Pancreas (tissue), 10 donors: ENCODE data around the gene TFAP2B. TPM values are rescaled to one million over a fixed set of nuclear protein-coding genes. Genes with fewer than 3 reads are reported as not detected.
A peak's percentile ranks its signal among the peaks of the same experiment; 100 is the strongest.

ENCODE experiments used
- ATAC-seq, 4 donors: fragments of 200-7000 bp; cut with Tn5 transposase; one replicate each; pipeline versions ENCODE4 v1.8.0 to v1.9.1; 2020; ENCODE audit warnings: mild to moderate bottlenecking in 4 of 4, moderate library complexity in 4 of 4
- DNase-seq, 6 donors: peaks; one replicate each; pipeline ENCODE4 v3.0.0-alpha.2; 2020
- FAIRE-seq: peaks from 2 replicates; lab custom pipeline; 2012; peaks lifted over from hg19 to GRCh38; lab: Jason Lieb, UNC
- H3K27ac ChIP-seq, 4 donors: fragments of 200-600 bp; sonication (generic); 1 replicate in 3 of 4; 2 replicates in 1 of 4; pipeline versions ENCODE4 v1.5.0 to v1.8.0; 2020
- H3K27me3 ChIP-seq, 4 donors: fragments of 200-600 bp; one replicate each; pipeline ENCODE4 v1.8.0; 2021
- H3K36me3 ChIP-seq, 3 donors: fragments of 200-600 bp; sonication (generic) in 1 of 3; one replicate each; pipeline versions ENCODE4 v1.5.0 to v1.8.0; 2020 to 2021
- H3K4me1 ChIP-seq, 3 donors: fragments of 200-600 bp; one replicate each; pipeline ENCODE4 v1.8.0; 2021
- H3K4me3 ChIP-seq, 4 donors: fragments of 200-600 bp; sonication (generic) in 2 of 4; one replicate each; pipeline versions ENCODE4 v1.5.0 to v1.8.0; 2020 to 2021
- H3K9me3 ChIP-seq, 4 donors: fragments of 200-600 bp; one replicate each; pipeline ENCODE4 v1.8.0; 2021
- WGBS, 2 donors: extraction: QIAGEN DNeasy Blood & Tissue Kit; methylation state at CpG; one replicate each; pipeline ENCODE4 v1.1.7; 2013; 5-methylcytosine and 5-hydroxymethylcytosine counted together
- intact Hi-C, 3 donors: fragments of 100-400 bp; cut with DNase I; formaldehyde crosslinking; loops; one replicate each; pipeline versions ENCODE4 v1.11.1 to v1.14.2; 2022
- polyA plus RNA-seq, 2 donors: library from polyadenylated mRNA; stranded (reverse); fragments of 200-250 nt; gene quantifications; one replicate each; pipeline ENCODE4 v1.2.3, GENCODE V29; 2013
- total RNA-seq, 6 donors: library from RNA; stranded (reverse); fragmentation: NEBNext Ultra II Directional in 4 of 6; extraction: Animal tissue kit (Norgen Biotek cat#: 25700) in 4 of 6; gene quantifications; one replicate each; pipeline versions ENCODE4 v1.2.1 to v1.2.4, GENCODE V29; 2021 to 2023
- TF ChIP-seq, protein P1 (sequence below), 4 donors: fragments of 200-600 bp; sonication (generic) in 3 of 4; IDR thresholded peaks; one replicate each; pipeline versions ENCODE4 v1.5.0 to v1.8.0; 2021; ENCODE audit warnings: antibody characterized with exemption in 4 of 4
- donor health status: healthy with polysubstance abuse.
- donor health status: DM: no; HTN: no; CAD: no; lungs with moderate emphysema.
- donor health status: DM: no; HTN: no; CAD: no.
- donor health status: control.
- donor health status: control.
- donor health status: Bipolar disorder and iron deficiency.
- donor health status: DM: yes; HTN: yes; CAD: no.
- donor health status: DM: no; HTN: no; CAD: no.
- donor health status: DM: no; HTN: no; CAD: no.
- donor health status: DM: yes; HTN: yes; CAD: no.

Gene TFAP2B
- total and polyA plus RNA-seq, 8 donors = not detected

DNA sequence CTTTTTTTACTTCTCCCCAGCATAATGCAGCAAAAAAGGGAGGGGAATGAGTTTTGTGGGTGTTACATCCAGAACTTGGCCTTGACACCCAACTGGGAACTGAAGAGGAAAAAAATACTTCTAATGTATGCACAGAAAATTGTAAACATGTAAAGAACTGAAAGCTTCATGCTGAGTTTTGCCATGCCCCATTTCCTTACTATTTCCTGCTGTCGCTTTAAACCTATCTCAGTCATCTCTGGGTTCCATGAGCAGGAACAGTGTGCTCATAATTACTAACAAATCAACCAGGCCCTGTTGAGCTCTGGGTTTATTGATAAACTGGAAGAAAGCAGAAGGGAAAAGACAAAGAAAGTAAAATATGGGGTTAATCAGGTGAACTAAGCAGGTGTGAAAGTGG is 14.2 kb downstream of the TFAP2B start:
- no peaks in the 10 kb centered on the region for H3K4me1 ChIP-seq
- no peaks in the 10 kb centered on the region for H3K9me3 ChIP-seq
- ATAC-seq (no peak), FAIRE-seq (no peak), DNase-seq (no peak)
- TF ChIP-seq, protein P1, sequence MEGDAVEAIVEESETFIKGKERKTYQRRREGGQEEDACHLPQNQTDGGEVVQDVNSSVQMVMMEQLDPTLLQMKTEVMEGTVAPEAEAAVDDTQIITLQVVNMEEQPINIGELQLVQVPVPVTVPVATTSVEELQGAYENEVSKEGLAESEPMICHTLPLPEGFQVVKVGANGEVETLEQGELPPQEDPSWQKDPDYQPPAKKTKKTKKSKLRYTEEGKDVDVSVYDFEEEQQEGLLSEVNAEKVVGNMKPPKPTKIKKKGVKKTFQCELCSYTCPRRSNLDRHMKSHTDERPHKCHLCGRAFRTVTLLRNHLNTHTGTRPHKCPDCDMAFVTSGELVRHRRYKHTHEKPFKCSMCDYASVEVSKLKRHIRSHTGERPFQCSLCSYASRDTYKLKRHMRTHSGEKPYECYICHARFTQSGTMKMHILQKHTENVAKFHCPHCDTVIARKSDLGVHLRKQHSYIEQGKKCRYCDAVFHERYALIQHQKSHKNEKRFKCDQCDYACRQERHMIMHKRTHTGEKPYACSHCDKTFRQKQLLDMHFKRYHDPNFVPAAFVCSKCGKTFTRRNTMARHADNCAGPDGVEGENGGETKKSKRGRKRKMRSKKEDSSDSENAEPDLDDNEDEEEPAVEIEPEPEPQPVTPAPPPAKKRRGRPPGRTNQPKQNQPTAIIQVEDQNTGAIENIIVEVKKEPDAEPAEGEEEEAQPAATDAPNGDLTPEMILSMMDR (IDR thresholded peaks at IDR 0.05) = no peak
- H3K36me3 ChIP-seq = no peaks in the 10 kb centered on the region
- no peak overlapping the region for H3K27ac ChIP-seq
- peaks cover 0 to 50% (median 2%) of the 10 kb centered on the region in 4 donors for H3K27me3 ChIP-seq
- intact Hi-C loops = no loop called here
- no peak overlapping the region for H3K4me3 ChIP-seq
- 81 to 95% methylated on average over 1 of the region's 1 CpG for WGBS, 2 donors

DNA sequence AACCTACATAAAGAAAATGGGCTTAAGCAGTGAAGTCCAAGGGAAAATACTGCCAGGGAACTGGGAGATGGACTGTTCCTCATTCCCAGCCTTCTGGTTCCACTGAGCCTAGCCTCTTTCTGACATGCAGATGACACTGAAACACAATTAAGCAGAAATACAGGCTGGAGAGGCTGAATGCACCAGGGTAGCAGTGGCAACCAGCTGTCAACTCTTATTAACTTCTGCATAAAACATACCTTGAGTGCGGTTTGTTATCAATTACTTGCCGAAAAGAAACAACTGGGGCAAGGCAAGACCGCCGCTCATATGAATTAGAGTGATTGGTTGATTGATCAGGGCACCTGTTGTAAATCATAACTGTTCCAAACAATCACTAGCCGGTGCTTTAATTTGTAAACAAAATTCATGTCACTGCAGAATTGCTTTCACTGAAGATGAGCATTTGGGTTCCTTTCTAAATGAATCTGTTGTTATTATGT is 16.3 kb downstream of the TFAP2B start:
- FAIRE-seq (no peak), ATAC-seq (no peak), DNase-seq (no peak)
- TF ChIP-seq, protein P1 (IDR thresholded peaks at IDR 0.05) = no peak
- Histone ChIP-seq H3K27ac (no peak overlapping the region), H3K4me1 (no peaks in the 10 kb centered on the region), H3K27me3 (peaks cover 0 to 41% (median 2%) of the 10 kb centered on the region in 4 donors), H3K4me3 (no peak overlapping the region), H3K9me3 (no peaks in the 10 kb centered on the region), H3K36me3 (no peaks in the 10 kb centered on the region)
- WGBS, 2 donors = 81 to 89% methylated on average over 5 of the region's 5 CpGs
- intact Hi-C loops = no loop called here

DNA sequence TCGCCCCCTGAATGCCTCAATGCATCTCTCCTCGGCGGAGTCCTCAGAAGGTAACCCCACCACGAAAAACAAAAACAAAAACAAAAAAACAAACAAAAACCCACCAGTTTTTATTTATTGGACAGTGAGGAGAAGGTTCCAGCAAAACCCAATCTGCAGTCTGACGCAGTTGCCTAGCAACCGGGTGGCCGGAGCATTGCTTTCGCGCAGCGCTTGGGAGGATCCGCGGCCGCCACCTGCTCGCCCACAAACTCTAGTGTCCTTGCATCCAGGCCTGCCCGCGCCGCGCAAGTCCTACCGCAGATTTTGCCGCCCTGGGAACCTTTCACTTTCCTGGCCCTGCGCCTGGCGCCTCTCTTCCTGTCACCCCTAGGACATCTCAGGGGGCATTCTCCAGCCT is 17.6 kb downstream of the TFAP2B start:
- no peak overlapping the region for H3K27ac ChIP-seq
- TF ChIP-seq, protein P1 (IDR thresholded peaks at IDR 0.05) = no peak
- H3K27me3 ChIP-seq = peaks cover 0 to 29% (median 2%) of the 10 kb centered on the region in 4 donors
- no peaks in the 10 kb centered on the region for H3K36me3 ChIP-seq
- intact Hi-C loops = no loop called here
- DNase-seq (no peak), ATAC-seq (no peak), FAIRE-seq (no peak)
- WGBS, 2 donors = 13 to 14% methylated on average over 22 of the region's 22 CpGs
- no peaks in the 10 kb centered on the region for H3K4me1 ChIP-seq
- no peak overlapping the region for H3K4me3 ChIP-seq
- H3K9me3 ChIP-seq = no peaks in the 10 kb centered on the region

DNA sequence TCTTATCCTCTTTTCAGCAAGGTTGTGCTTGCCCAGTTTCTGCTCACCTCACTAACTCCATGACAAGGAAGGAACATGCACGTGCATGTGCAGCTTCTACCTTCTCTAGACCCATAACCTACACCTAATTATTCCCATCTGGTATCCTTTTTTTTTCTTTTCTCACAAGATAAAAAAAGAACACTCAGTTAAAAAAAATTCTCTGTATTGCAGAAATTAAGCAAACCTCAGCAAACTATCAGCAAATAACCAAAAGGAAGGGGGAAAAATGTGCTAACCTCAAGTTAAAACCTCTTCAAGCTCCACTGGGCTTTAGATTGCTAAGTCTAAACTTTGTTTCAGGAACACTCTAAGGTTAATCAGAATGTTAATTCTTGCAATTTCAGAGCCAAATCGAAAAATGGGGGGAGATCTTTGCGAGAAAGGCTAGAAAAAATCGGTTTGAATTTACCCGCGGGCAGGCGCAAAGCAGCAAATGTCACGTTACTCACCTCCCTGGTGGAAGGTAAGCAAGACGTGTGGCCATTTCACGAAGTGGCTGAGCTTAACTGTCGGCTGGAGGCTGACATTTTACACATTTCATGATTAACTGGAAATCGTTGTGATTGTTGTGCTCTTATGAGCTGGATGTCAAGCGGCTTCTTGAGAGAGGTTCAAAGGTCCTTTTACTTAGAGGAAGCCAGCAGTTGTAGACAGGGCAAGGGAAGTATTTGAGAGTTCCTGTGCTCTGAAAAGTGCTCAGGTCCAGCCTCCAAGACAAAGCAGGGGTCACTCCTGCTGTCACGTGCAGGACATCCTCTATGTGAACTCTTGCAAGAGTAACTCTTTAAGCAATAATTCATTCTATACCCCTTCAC is 19.1 kb downstream of the TFAP2B start:
- FAIRE-seq (no peak), DNase-seq (no peak), ATAC-seq (peak; percentile 12 to 39 (median 32))
- intact Hi-C loops = no loop called here
- no peak overlapping the region for H3K27ac ChIP-seq
- WGBS, 2 donors = 9 to 10% methylated on average over 14 of the region's 14 CpGs
- TF ChIP-seq, protein P1 (IDR thresholded peaks at IDR 0.05) = no peak
- no peaks in the 10 kb centered on the region for H3K36me3 ChIP-seq
- H3K9me3 ChIP-seq = no peaks in the 10 kb centered on the region
- H3K4me3 ChIP-seq = no peak overlapping the region
- no peaks in the 10 kb centered on the region for H3K4me1 ChIP-seq
- H3K27me3 ChIP-seq = peaks cover 0 to 40% (median 9%) of the 10 kb centered on the region in 4 donors
